MV-4-11 (cell line): ENCODE data around the gene DGAT2L6.
"Not testable (repeated sequence)": the region's sequence is repeated elsewhere in the genome, so short reads cannot be mapped to it uniquely, and the experiment has no call there.

Experiments used
- DNase-seq: peaks from one replicate; lab custom pipeline; 2025; lab: John Stamatoyannopoulos, UW

The DGAT2L6 gene

DNA sequence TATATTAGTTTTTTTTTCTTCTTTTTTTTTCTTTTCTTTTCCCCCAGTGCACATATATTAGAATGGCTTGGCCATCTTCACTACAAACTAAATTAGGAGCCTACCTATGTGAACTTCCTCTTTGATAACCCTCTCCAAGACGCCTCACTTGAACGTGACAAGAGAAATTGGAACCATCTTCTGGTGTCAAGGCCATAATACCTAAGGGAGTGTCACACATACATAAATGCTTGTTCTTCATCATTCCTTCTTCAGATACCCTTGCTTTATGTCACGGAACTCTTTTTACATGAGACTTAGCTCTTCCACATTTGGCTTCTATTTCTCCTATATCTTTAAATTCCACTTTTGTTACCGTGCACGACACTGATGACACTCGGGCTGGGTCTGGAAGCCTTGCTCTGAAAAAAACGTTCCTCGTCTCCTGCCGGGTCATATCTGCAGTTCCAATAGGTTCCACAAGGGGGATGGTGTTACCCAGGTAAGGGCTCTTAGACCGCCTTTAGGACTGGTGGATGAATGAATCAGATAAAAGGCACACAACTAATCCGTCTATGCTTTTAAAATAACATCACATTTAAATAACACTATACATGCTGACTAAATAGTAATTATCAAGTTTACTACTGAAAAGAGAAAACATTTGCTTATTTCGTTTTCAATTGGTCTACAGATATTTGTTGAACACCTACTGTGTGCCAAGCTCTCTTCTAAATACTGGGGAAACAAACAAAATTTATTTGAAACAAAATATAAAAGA, 19.9 kb downstream of the DGAT2L6 start:
- DNase-seq = no peak

DNA sequence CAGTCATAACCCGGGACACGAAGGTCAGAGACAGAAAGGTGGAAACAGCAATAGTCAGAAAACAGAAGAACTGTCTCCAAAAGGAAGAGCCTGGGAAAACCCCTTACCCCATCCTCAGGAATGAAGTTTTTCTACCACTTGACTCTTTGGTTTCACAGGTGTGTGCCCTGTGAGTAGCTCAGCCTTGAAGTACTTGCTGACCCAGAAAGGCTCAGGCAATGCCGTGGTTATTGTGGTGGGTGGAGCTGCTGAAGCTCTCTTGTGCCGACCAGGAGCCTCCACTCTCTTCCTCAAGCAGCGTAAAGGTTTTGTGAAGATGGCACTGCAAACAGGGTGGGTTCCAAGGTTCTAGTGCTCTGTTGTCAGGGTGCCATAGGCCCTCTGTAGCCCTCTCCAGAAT, 24.4 kb downstream of the DGAT2L6 start:
- no peak for DNase-seq

DNA sequence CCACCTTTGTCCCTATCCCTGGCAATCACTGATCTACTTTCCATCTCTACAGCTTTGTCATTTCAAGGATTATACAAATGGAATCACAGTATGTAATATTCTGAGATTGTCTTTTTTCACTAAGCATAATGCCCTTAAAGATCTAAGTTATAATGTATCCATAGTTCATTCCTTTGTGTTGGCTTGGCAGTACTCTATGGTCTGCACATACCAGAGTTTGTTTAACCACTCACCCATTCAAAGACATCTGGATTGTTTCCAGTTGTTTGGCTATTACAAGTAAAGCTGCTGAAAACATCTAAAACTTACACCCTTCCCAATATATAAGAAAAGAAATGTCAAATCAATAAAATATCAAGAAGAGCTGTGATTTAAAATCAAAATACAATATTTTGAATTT, 31.2 kb downstream of the DGAT2L6 start:
- DNase-seq = no peak

DNA sequence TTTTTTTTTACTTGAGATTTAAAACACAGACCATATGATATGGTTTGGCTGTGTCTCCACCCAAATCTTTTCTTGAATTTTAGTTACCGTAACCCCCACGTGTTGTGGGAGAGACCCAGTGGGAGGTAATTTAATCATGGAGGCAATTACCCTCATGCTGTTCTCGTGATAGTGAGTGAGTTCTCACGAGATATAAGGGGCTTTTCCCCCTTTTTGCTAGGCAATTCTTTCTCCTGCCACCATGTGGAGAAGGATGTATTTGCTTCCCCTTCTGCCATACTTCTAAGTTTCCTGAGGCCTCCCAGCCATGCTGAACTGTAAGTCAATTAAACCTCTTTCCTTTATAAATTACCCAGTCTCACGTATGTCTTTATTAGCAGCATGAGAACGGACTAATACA, 32.3 kb downstream of the DGAT2L6 start:
- not testable (repeated sequence) for DNase-seq

DNA sequence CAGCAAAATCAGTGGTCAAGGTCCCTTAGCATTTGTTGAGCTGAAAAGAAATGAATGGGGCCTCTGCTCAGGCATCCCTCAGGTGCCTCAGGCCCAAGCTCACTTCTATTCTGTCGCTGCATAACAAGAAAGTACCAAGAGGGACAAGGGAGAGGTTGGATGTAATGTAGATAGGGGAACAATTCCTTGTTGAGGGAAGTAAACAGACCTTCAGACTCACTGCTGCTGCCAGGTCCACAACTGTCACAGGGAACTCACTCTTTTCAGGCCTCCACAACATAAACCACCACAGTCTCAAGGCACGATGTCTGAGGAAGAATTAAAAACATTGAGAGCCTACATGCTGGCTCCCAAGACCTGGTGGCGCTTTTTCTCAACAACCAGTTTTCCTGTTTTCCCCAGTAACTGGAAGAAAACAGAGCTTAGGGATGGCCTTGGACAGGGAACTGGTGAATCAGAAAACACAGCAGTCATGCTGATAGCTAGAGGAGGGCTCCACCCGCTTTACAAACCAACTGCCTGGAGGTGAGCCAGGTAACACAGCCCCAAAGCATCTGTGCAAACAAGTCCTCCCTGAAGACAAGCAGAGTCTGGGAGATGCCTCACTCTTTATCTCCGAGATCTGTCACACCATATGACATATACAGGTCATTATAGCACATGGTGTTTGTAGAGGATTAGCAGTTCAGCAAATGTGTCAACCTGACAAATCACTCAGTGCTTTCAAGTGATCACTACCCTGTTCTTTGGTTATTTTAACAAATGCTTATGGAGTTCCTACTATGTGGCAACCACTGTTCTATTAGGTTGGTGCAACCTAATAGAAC, 42.9 kb downstream of the DGAT2L6 start:
- no peak for DNase-seq

DNA sequence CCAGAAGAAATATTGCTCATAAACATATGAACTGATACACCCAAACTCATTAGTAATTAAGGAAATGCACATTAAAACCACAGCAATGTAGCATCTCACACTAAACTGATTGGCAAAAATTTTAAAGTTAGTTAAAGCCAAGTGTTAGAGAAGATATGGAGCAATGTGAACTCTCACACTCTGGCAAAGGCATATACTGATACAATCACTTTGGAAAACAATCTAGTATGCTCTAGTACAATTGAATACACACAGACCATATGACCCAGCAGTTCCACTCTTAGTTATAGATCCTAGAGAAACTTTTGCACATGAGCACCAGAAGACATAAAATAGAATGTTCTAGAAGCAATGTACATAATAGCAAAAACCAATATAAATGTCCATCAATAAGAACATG, 48.8 kb downstream of the DGAT2L6 start:
- no peak for DNase-seq

DNA sequence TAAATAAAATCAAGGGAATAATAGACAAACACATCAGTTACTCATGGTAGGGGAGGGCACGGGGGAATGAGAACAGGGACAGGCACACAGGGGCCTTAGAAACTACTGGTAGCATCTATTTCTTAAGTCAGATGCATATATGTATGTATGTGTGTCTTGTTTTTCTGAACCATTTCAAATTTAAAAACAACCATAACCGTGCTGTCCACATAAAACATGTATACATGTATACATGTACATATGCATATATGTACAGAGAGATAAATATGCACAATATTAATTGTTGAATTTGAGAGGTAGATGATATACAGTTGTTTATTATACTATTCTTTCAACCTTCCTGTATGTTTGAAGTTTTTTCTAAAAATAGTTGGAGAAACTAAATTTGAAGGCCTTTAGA, 49.4 kb downstream of the DGAT2L6 start:
- no peak for DNase-seq

DNA sequence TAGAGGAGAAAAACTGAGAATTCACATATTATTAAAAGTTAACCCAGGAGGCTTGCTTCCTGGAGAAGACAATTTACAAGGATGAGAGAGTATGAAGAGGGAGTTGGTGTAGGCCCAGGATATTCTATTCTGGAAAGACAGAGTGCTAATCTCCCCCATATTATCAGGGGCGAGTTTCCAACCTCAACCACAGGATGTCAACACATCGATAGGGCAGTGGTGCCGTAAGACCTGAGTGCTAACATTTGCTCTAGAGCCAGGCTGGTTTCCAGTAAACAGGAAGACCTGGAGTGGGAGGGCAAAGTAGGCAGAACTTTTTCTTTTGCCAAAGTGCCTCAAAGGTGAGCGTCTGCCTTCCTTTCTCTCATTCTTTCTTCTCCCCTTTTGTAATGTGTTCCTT, 54.4 kb downstream of the DGAT2L6 start:
- DNase-seq = no peak

DNA sequence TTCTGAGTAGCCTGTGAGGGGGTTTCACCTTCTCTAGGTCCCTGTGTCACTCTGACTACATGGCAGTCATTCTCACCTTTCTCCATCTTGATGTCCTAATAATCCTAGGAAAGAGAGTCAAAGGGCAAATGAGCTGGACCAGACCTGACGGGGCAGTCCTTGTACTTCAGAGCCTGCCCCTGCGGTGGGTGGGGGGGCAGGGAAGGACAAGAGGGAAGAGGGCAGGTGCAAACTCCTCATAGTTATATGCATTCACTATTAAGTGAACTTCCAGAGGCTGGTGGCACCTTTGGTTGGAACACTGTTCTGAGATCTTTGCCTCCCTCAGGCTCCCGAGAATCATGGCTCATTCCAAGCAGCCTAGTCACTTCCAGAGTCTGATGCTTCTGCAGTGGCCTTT, 57.1 kb downstream of the DGAT2L6 start, which contains the start of gene AWAT1:
TSS of gene AWAT1 (plus strand) at position 301 of the 400 bp plus-strand sequence. CDS start at position 342, 41 bp downstream.
- DNase-seq = no peak

DNA sequence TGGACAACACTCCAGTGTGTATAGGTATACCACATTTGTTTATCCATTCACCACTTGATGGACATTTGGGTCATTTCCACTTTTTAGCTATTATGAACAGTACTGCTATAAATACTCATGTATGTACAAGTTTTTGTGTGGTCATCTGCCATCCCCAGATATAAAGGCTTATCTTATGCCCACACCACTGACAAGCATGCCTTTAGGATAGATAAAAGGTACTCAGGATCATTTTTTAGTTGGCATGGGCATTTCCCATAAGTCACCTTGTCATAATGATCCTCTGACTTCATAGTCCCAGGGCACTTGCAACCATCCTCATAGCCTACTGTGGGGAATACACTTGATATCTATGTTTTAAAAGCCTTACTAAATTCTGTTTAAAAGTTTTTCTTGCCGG, 63.5 kb downstream of the DGAT2L6 start:
- DNase-seq = no peak

DNA sequence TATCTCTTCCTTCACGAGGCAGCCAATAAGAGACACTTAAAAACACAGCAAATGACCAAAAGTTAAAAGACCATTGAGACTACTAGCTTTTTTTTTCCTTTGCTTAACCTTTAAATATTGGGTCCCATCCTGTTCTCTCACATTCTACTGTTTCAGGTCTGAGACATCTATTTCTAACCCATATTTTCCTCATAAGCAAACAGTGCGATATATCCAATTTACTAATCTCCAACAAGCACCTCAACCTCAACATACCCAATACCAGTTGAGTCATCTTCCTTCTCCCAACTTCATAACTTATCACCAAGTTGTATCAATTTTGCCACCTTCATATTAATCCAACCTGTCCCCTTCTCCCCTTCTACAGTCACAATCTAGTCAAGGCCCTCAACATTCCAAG, 64.2 kb downstream of the DGAT2L6 start:
- DNase-seq = no peak

DNA sequence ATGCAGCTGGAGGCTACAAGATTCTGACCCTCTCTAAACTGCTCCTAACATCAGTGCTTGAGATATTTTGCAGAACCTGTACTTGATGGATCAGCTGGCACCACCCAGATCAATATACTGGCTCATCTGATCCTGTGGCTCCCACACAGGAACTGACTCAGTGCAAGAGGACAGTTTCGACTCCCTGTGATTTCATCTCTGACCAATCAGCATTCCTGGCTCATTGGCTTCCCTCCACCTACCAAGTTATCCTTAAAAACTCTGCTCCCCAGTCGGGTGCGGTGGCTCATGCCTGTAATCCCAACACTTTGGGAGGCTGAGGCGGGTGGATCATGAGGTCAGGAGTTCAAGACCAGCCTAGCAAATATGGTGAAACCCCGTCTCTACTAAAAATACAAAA, 66.3 kb downstream of the DGAT2L6 start:
- DNase-seq = not testable (repeated sequence)

DNA sequence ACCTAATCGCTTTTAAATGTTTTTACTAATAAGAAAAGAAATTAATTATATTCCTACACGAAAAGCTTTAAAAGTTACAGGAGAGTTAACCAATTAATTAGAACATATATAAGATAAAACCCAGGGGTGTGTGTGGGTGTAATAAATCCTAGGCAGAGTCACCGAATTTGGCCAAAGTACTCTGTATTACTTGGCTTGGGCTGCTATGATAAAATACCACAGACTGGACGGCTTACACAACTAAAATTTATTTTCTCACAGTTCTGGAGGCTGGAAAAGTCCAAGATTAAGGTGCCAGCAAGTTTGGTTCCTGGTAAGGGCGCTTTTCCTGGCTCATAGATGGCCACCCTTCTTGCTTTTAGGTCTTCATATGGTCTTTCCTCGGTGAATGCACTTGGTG, 67.6 kb downstream of the DGAT2L6 start:
- DNase-seq = no peak

DNA sequence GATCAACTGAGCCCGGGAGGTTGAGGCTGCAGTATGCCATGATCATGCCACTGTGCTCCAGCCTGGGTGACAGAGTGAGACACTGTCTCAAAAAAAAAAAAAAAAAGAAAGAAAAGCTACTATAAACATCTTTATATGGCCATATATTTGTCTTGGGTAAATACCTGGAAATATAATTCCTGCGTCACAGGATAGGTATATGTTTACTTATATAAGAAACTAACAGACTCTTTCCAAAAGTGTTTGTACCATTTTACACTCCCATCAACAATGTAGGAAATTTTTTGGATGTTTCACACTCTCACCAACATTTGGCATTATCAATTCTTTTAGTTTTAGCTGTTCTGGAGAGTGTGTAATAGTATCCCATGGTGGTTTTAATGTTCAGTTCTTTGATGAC, 70.0 kb downstream of the DGAT2L6 start:
- DNase-seq = no peak

DNA sequence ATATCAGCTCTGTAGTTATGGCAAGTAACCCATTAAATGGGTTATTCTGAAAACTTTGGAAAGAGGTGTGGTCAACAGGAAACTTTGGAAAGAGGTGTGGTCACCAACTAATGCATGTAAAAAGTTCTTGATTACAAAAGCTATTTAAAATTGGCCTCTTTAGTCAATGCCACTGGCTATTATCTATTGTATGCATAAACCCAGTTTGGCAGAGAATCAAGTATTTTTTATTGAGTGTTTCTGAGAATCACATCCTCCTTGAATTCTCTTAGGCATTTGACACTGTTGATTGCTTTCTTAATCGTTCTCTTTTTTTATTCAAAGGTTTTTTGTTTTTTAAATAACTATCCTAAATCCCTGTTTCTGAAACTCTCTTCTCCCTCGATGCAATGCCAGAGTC, 75.2 kb downstream of the DGAT2L6 start:
- DNase-seq = no peak

DNA sequence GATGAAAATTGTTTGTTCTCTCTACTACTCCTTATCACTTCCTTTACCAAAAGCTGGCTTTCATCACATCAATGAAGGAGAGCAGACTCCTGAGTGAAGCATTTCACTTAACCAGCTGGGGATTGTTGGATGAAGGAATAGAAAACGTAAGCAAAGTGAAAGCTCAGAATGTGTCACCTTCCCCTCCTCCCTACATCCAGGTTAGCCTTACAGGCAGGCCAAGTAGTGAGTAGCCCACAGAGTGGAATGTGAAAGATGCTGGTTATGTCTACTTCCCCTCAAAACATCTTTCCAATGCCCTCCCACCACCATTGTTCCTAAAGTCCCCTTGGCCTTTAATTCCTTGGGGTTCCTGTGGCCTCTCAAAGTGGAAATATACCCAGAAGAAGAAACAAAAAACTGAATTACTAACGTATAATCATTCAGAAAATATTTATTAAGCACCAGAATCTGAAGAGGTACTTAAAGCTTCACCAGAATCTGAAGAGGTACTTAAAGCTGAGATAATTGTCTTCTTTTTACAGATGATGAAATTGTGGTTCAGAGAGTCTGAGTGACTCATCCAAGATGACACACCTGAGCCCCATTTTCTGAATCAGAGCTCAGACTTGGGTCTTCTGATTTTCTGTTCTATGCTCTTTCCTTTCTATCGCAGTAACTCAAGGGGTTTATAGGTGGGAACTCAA, 76.2 kb downstream of the DGAT2L6 start:
- DNase-seq = no peak

DNA sequence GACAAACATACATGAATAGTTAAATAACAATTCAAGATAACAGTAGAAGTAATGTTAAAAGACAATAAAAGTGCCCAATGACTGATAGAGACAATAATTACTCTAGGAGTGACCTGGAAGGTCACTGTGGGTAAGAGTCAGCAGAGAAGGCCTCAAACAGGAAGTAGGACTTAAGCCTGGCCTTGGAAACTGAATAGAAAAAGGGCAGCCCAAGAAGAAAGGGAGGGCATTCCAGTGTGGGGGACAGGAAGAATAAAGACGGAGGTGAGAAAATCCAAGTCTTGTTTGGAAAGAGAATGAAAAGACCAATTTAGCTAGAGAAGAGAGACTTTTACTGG, 76.7 kb downstream of the DGAT2L6 start:
- DNase-seq = no peak

DNA sequence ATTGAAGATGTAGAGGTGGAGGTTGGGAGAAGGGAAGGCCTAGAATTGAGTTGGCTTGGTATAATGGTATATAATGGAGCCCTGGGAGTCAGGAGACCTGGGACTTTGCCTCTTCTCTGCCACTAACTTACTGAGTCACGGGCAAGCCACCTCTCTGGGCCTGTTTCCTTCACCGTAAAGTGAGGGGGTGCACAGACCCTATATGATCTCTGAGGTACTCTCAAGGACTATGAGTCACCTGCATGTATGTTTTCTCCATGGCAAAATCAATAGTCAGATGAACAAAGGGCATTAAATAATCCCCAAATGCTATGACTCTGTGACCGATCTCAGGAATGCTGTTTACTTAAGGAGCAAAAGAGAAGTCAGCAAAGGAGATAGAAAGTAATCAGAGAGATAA, 77.6 kb downstream of the DGAT2L6 start:
- DNase-seq = no peak
